GM12892 (cell line): ENCODE results near the gene ING3.

Experiments
- DNase-seq: peaks from one replicate; pipeline ENCODE4 v3.0.0; 2011; ENCODE audit not compliant: insufficient read length
- FAIRE-seq: peaks from 2 replicates; lab custom pipeline; 2011; peaks lifted over from hg19 to GRCh38; lab: Jason Lieb, UNC
- POLR2A ChIP-seq: IDR thresholded peaks from 2 replicates; pipeline ENCODE4 v1.6.1; 2011; ENCODE audit warnings: low read depth, low read length, control low read depth
- POLR2AphosphoS5 ChIP-seq: IDR thresholded peaks from 2 replicates; pipeline ENCODE4 v1.6.1; 2011; ENCODE audit warnings: low read depth, low read length, control low read depth
- TAF1 ChIP-seq: IDR thresholded peaks from 2 replicates; pipeline ENCODE4 v1.6.1; 2011; ENCODE audit warnings: low read depth, mild to moderate bottlenecking, control low read depth, low read length, borderline replicate concordance

Gene ING3

GRCh38 chr7:120984406-120984805, 33.8 kb downstream of the ING3 start:
- FAIRE-seq (no peak), DNase-seq (no peak)
- TF ChIP-seq POLR2A (no peak), TAF1 (no peak), POLR2AphosphoS5 (no peak)

- FAIRE-seq (no peak), DNase-seq (no peak)
- TF ChIP-seq POLR2AphosphoS5 (no peak), POLR2A (no peak), TAF1 (no peak)
Observed at GRCh38 chr7:120985130-120985758, 34.7 kb downstream of the ING3 start.

- TF ChIP-seq POLR2A (no peak), TAF1 (no peak), POLR2AphosphoS5 (no peak)
- DNase-seq (no peak), FAIRE-seq (no peak)
Observed at GRCh38 chr7:120985839-120986238, 35.3 kb downstream of the ING3 start.

GRCh38 chr7:120986650-120987049, 36.1 kb downstream of the ING3 start:
- TF ChIP-seq POLR2AphosphoS5, result no peak
- no peak for TF ChIP-seq POLR2A
- no peak for TF ChIP-seq TAF1
- no peak for FAIRE-seq
- DNase-seq, result no peak

- no peak for TF ChIP-seq TAF1
- TF ChIP-seq POLR2AphosphoS5, result no peak
- no peak for TF ChIP-seq POLR2A
- no peak for FAIRE-seq
- no peak for DNase-seq
Observed at GRCh38 chr7:120987280-120987679, 36.7 kb downstream of the ING3 start.

- FAIRE-seq (peak; percentile 87), DNase-seq (peak; percentile 40)
- TF ChIP-seq POLR2A (no peak), TAF1 (no peak), POLR2AphosphoS5 (no peak)
Observed at GRCh38 chr7:120987683-120988590, 37.4 kb downstream of the ING3 start.

- DNase-seq (peak; percentile 23), FAIRE-seq (peak; percentile 77)
- no peak for TF ChIP-seq TAF1
- TF ChIP-seq POLR2A, result no peak
- no peak for TF ChIP-seq POLR2AphosphoS5
Observed at GRCh38 chr7:120988591-120989256, 38.1 kb downstream of the ING3 start, which contains the start of gene CPED1. TSS of gene CPED1 (plus strand) at chr7:120988711. CDS start at chr7:120989622, 911 bp downstream.

GRCh38 chr7:120989257-120990220, 39.0 kb downstream of the ING3 start:
- FAIRE-seq (no peak), DNase-seq (no peak)

GRCh38 chr7:120990468-120991118, 40.0 kb downstream of the ING3 start:
- FAIRE-seq, result no peak

More at GRCh38 chr7:120989257-120990220, 39.0 kb downstream of the ING3 start:
- TF ChIP-seq TAF1 (no peak), POLR2A (no peak), POLR2AphosphoS5 (no peak)

GRCh38 chr7:120991161-120991560, 40.6 kb downstream of the ING3 start:
- peak; percentile 14 for FAIRE-seq
- DNase-seq, result no peak
- TF ChIP-seq POLR2A (no peak), POLR2AphosphoS5 (no peak), TAF1 (no peak)

More at GRCh38 chr7:120990468-120991118, 40.0 kb downstream of the ING3 start:
- no peak for DNase-seq
- TF ChIP-seq POLR2AphosphoS5 (no peak), TAF1 (no peak), POLR2A (no peak)
